Measurements from ENCODE around the gene ARMH2. TPM values are rescaled to one million over a fixed set of nuclear protein-coding genes. Genes with fewer than 3 reads are reported as not detected.

The ARMH2 gene
- total RNA-seq, 1 experiment from 2014 or later: not detected

- Histone ChIP-seq H3T11ph (ENCODE audit: low read length) (no peak overlapping the region), H3K23ac (ENCODE audit: insufficient read length, low read depth, low read length) (no peak overlapping the region), H3K27me3 (ENCODE audit: insufficient read depth, low read length) (no peaks in the 10 kb centered on the region), H4K20me1 (ENCODE audit: control insufficient read depth, insufficient read depth, insufficient read length) (no peaks in the 10 kb centered on the region), H3K79me2 (ENCODE audit: insufficient read depth, low read length) (peaks cover 20% of the 10 kb centered on the region; the same call in 1 of the 2 replicates), H3K56ac (ENCODE audit: insufficient read length, low read depth, low read length) (no peak overlapping the region), H3K9ac (ENCODE audit: extremely low read depth, insufficient read length, low read length) (no peak overlapping the region), H2BK20ac (ENCODE audit: low read depth, low read length, poor library complexity, severe bottlenecking) (no peak overlapping the region), H4K8ac (replicated peaks; ENCODE audit: insufficient read length, low read depth, low read length) (no peak overlapping the region), H2BK12ac (ENCODE audit: insufficient read length, low read depth, low read length) (no peak overlapping the region), H3K23me2 (ENCODE audit: insufficient read length, low read depth, low read length, poor library complexity, severe bottlenecking) (peaks cover 6% of the 10 kb centered on the region), H2BK5ac (ENCODE audit: insufficient read length, low read length) (no peak overlapping the region), H3K18ac (ENCODE audit: insufficient read length, low read depth, low read length) (no peak overlapping the region), H3K4me1 (ENCODE audit: insufficient read depth, low read length) (no peaks in the 10 kb centered on the region), H3K4ac (ENCODE audit: low read depth, low read length) (no peak overlapping the region), H2AK5ac (ENCODE audit: insufficient read length, low read length) (no peak overlapping the region), H2BK120ac (ENCODE audit: low read depth, low read length, poor library complexity, severe bottlenecking) (no peak overlapping the region), H4K91ac (ENCODE audit: insufficient read length, low read depth, low read length) (no peak overlapping the region), H4K5ac (ENCODE audit: insufficient read length, low read depth, low read length) (no peak overlapping the region), H3K79me1 (ENCODE audit: insufficient read depth, low read depth, low read length, poor library complexity, severe bottlenecking) (peaks cover 3% of the 10 kb centered on the region), H3K27ac (ENCODE audit: insufficient read length, low read depth, low read length) (no peak overlapping the region), H2AFZ (ENCODE audit: low read length) (no peak overlapping the region), H3K4me2 (ENCODE audit: insufficient read depth, insufficient read length, low read length) (no peak overlapping the region), H3K9me3 (ENCODE audit: control insufficient read depth, low read depth, low read length) (no peaks in the 10 kb centered on the region), H2BK15ac (ENCODE audit: low read depth, low read length) (no peak overlapping the region), H3K14ac (ENCODE audit: insufficient read depth, low read length) (no peak overlapping the region)
- Mint-ChIP-seq H3K36me3 (ENCODE audit: insufficient read depth in 1 of 3, low read depth in 3 of 3) (peaks cover 27 to 75% (median 61%) of the 10 kb centered on the region in 3 experiments; a peak in 6 of 7 replicates), H3K27me3 (ENCODE audit: low read depth) (no peaks in the 10 kb centered on the region; the same call in 1 of the 2 replicates), H3K9me3 (no peaks in the 10 kb centered on the region), H3K4me3 (no peak overlapping the region), H3K4me1 (peaks cover 14 to 16% of the 10 kb centered on the region in 2 experiments), H3K27ac (peak overlapping the region in 1 of 3 experiments; percentile 53; a peak in 2 of 7 replicates)
- WGBS (ENCODE audit: extremely low coverage, insufficient read length, low lambda C conversion rate): no CpG with 5 or more reads among the region's 4 CpGs
- no peak for DNase-seq
- no peak for TF ChIP-seq CTCF (conservative IDR thresholded peaks at IDR 0.05)
These were observed 18.5 kb downstream of the ARMH2 start for GRCh38 chr6:24780206-24780605.
